HG03097 (cell line): ENCODE results near the gene PRRC2C.

Experiments
- ATAC-seq: cut with Tn5 transposase; IDR thresholded peaks from one replicate; pipeline ENCODE4 v1.9.1; 2021; ENCODE audit not compliant: unreplicated experiment, low FRiP score

The PRRC2C gene

GRCh38 chr1:171625225-171625624 lies 139.9 kb downstream of the PRRC2C start:
- no peak for ATAC-seq

- ATAC-seq = no peak
Observed at GRCh38 chr1:171627020-171627419, 141.7 kb downstream of the PRRC2C start.

GRCh38 chr1:171628225-171628624 lies 142.9 kb downstream of the PRRC2C start:
- ATAC-seq = no peak

- ATAC-seq = no peak
Observed at GRCh38 chr1:171635661-171636060, 150.3 kb downstream of the PRRC2C start.

- ATAC-seq = no peak
Observed at GRCh38 chr1:171636141-171636540, 150.8 kb downstream of the PRRC2C start.

GRCh38 chr1:171637928-171638576 lies 152.7 kb downstream of the PRRC2C start:
- ATAC-seq = no peak

- ATAC-seq = no peak
Observed at GRCh38 chr1:171640225-171640624, 154.9 kb downstream of the PRRC2C start.

GRCh38 chr1:171641076-171641864 lies 155.9 kb downstream of the PRRC2C start:
- ATAC-seq = no peak

- no peak for ATAC-seq
Observed at GRCh38 chr1:171642197-171642596, 156.9 kb downstream of the PRRC2C start.
